ENCODE measurements around the gene MALRD1.

GRCh38 chr10:19561181-19561580, 512.6 kb downstream of the MALRD1 start:
- TF ChIP-seq, protein P1, sequence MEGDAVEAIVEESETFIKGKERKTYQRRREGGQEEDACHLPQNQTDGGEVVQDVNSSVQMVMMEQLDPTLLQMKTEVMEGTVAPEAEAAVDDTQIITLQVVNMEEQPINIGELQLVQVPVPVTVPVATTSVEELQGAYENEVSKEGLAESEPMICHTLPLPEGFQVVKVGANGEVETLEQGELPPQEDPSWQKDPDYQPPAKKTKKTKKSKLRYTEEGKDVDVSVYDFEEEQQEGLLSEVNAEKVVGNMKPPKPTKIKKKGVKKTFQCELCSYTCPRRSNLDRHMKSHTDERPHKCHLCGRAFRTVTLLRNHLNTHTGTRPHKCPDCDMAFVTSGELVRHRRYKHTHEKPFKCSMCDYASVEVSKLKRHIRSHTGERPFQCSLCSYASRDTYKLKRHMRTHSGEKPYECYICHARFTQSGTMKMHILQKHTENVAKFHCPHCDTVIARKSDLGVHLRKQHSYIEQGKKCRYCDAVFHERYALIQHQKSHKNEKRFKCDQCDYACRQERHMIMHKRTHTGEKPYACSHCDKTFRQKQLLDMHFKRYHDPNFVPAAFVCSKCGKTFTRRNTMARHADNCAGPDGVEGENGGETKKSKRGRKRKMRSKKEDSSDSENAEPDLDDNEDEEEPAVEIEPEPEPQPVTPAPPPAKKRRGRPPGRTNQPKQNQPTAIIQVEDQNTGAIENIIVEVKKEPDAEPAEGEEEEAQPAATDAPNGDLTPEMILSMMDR (IDR thresholded peaks at IDR 0.05): no peak
- no peak for TF ChIP-seq POLR2A (IDR thresholded peaks at IDR 0.05)

Data from thyroid gland (tissue), 4 donors.